A549 treated with dexamethasone at 1 μM for 4 hours (cell line): ENCODE data around the gene FBXO11. TPM values are rescaled to one million over a fixed set of nuclear protein-coding genes. Genes with fewer than 3 reads are reported as not detected.

Source experiments
- total RNA-seq: library from RNA; stranded (reverse); fragments of 200-300 nt; extraction: Qiagen RNA extraction; gene quantifications from 5 replicates; pipeline ENCODE4 v1.2.3, GENCODE V29; 2022

The FBXO11 gene
- total RNA-seq = 37.2 to 50.2 TPM (median 43.3 TPM) in 5 replicates

GRCh38 chr2:47906157-47907038 is at the start of gene FBXO11:
TSS of gene FBXO11 (minus strand) at chr2:47906498. CDS start at chr2:47905720, 778 bp downstream.

GRCh38 chr2:47782671-47783485 is 123.4 kb downstream of the FBXO11 start, which contains the start of gene MSH6:
TSS of gene MSH6 (plus strand) at chr2:47783145. CDS start at chr2:47783234, 89 bp downstream.

Other genes starting within 250 kb of the FBXO11 start
- gene MSH6, start 123.4 kb downstream of the FBXO11 start, total RNA-seq = 86.5 to 106 TPM (median 93.4 TPM) in 5 replicates